Smooth muscle cell (in vitro differentiated cells): ENCODE results near the gene TWIST1. TPM values are rescaled to one million over a fixed set of nuclear protein-coding genes. Genes with fewer than 3 reads are reported as not detected.

ENCODE experiments used
- DNase-seq: peaks from one replicate; lab custom pipeline; 2025; ENCODE audit not compliant: unreplicated experiment; lab: John Stamatoyannopoulos, UW
- H2AFZ ChIP-seq: fragments of 200-600 bp; sonication (generic); 2 replicates; pipeline ENCODE4 v1.6.0; 2016; ENCODE audit warnings: antibody characterized with exemption, low read depth, mild to moderate bottlenecking
- H3F3A ChIP-seq: fragments of 200-600 bp; sonication (generic); 2 replicates; pipeline ENCODE4 v1.6.0; 2017; ENCODE audit warnings: antibody characterized with exemption, low read depth
- H3K27ac ChIP-seq: fragments of 200-600 bp; sonication (generic); 2 replicates; pipeline ENCODE4 v1.5.1; 2016; ENCODE audit warnings: low read depth, mild to moderate bottlenecking
- H3K27me3 ChIP-seq: fragments of 200-600 bp; sonication (generic); 2 replicates; pipeline ENCODE4 v1.6.1; 2016; ENCODE audit warnings: low read depth, mild to moderate bottlenecking
- H3K36me3 ChIP-seq: fragments of 200-600 bp; sonication (generic); 2 replicates; pipeline ENCODE4 v1.5.1; 2016; ENCODE audit warnings: low read depth
- H3K4me1 ChIP-seq: fragments of 200-600 bp; sonication (generic); 2 replicates; pipeline ENCODE4 v1.5.1; 2016; ENCODE audit warnings: low read depth
- H3K4me2 ChIP-seq: fragments of 200-600 bp; sonication (generic); 2 replicates; pipeline ENCODE4 v1.6.0; 2016; ENCODE audit warnings: mild to moderate bottlenecking
- H3K4me3 ChIP-seq: fragments of 200-600 bp; sonication (generic); 2 replicates; pipeline ENCODE4 v1.5.1; 2016; ENCODE audit warnings: mild to moderate bottlenecking
- H3K79me2 ChIP-seq: fragments of 200-600 bp; sonication (generic); 2 replicates; pipeline ENCODE4 v1.6.0; 2016; ENCODE audit warnings: low read depth, mild to moderate bottlenecking
- H3K9ac ChIP-seq: fragments of 200-600 bp; sonication (generic); 2 replicates; pipeline ENCODE4 v1.6.0; 2016; ENCODE audit warnings: low read depth
- H3K9me3 ChIP-seq: fragments of 200-600 bp; sonication (generic); replicated peaks from 2 replicates; pipeline ENCODE4 v1.5.1; 2016; ENCODE audit warnings: low read depth
- H4K20me1 ChIP-seq: fragments of 200-600 bp; sonication (generic); 2 replicates; pipeline ENCODE4 v1.6.0; 2016; ENCODE audit warnings: low read depth
- CTCF ChIP-seq: fragments of 200-600 bp; sonication (generic); IDR thresholded peaks from 2 replicates; pipeline ENCODE4 v1.5.1; 2017; ENCODE audit warnings: borderline replicate concordance, mild to moderate bottlenecking, antibody characterized with exemption; ENCODE audit not compliant: insufficient read depth, poor library complexity, severe bottlenecking
- WGBS: methylation state at CpG from one replicate; pipeline ENCODE4 v1.1.7; 2016; ENCODE audit warnings: low lambda C conversion rate; 5-methylcytosine and 5-hydroxymethylcytosine counted together
- polyA plus RNA-seq: library from polyadenylated mRNA; unstranded; fragments of >200 nt; fragmentation: Nextera tagmentation; extraction: Ambion mirVana; gene quantifications from 2 replicates; pipeline ENCODE4 v1.2.1, GENCODE V29; 2016
- total RNA-seq: library from RNA; depleted of rRNA; stranded (reverse); fragments of >200 nt; gene quantifications from 2 replicates; pipeline ENCODE4 v1.2.3, GENCODE V29; 2014

The TWIST1 gene
- total and polyA plus RNA-seq, 2 experiments from 2014 or later, result 51.3 to 58.0 TPM

- Histone ChIP-seq H3K9ac (no peak overlapping the region), H3K9me3 (no peaks in the 10 kb centered on the region), H2AFZ (no peak overlapping the region), H3K36me3 (no peaks in the 10 kb centered on the region), H3K4me1 (peaks cover 31% of the 10 kb centered on the region), H3F3A (peaks cover 7% of the 10 kb centered on the region), H4K20me1 (peaks cover 45% of the 10 kb centered on the region), H3K4me2 (peak overlapping the region; percentile 87), H3K79me2 (peaks cover 37% of the 10 kb centered on the region), H3K27me3 (peaks cover 12% of the 10 kb centered on the region), H3K27ac (peak overlapping the region; percentile 79), H3K4me3 (peak overlapping the region; percentile 66)
- no peak for TF ChIP-seq CTCF
- DNase-seq, result no peak
- WGBS, result 22% methylated on average over 6 of the region's 6 CpGs
These were observed 6.7 kb downstream of the TWIST1 start for GRCh38 chr7:19110776-19111175.

GRCh38 chr7:19110026-19110730, 7.3 kb downstream of the TWIST1 start:
- Histone ChIP-seq H3K27ac (peak overlapping the region; percentile 79), H3K9me3 (no peaks in the 10 kb centered on the region), H3F3A (peaks cover 7% of the 10 kb centered on the region), H3K4me1 (peaks cover 31% of the 10 kb centered on the region), H3K9ac (no peak overlapping the region), H3K36me3 (no peaks in the 10 kb centered on the region), H3K4me3 (peak overlapping the region; percentile 1), H3K27me3 (peaks cover 12% of the 10 kb centered on the region), H4K20me1 (peaks cover 39% of the 10 kb centered on the region), H3K79me2 (peaks cover 31% of the 10 kb centered on the region), H3K4me2 (peak overlapping the region; percentile 87), H2AFZ (no peak overlapping the region)
- 29% methylated on average over 11 of the region's 11 CpGs for WGBS
- no peak for TF ChIP-seq CTCF
- DNase-seq, result no peak

GRCh38 chr7:19109000-19109946, 8.2 kb downstream of the TWIST1 start:
- H3K9me3 ChIP-seq, result no peaks in the 10 kb centered on the region
- WGBS, result 33% methylated on average over 11 of the region's 11 CpGs
- H3K4me1 ChIP-seq, result peaks cover 31% of the 10 kb centered on the region
- peaks cover 7% of the 10 kb centered on the region for H3F3A ChIP-seq
- no peak overlapping the region for H2AFZ ChIP-seq
- H4K20me1 ChIP-seq, result peaks cover 30% of the 10 kb centered on the region
- no peak for TF ChIP-seq CTCF
- no peak overlapping the region for H3K9ac ChIP-seq
- H3K4me3 ChIP-seq, result peak overlapping the region; percentile 64
- peak overlapping the region; percentile 79 for H3K27ac ChIP-seq
- no peak for DNase-seq
- H3K79me2 ChIP-seq, result peaks cover 23% of the 10 kb centered on the region
- peak overlapping the region; percentile 87 for H3K4me2 ChIP-seq
- H3K27me3 ChIP-seq, result peaks cover 12% of the 10 kb centered on the region
- no peaks in the 10 kb centered on the region for H3K36me3 ChIP-seq
